Lung (tissue), 12 donors: ENCODE data around the gene ETFB. TPM values are rescaled to one million over a fixed set of nuclear protein-coding genes. Genes with fewer than 3 reads are reported as not detected.

ENCODE experiments used
- ATAC-seq: fragments of 200-7000 bp; cut with Tn5 transposase; one replicate; pipeline ENCODE4 v1.9.1; 2020; ENCODE audit warnings: moderate number of reproducible peaks; ENCODE audit not compliant: insufficient read depth, low FRiP score
- DNase-seq, 3 donors: peaks; one replicate each; pipeline ENCODE4 v3.0.0-alpha.2; 2013 to 2017
- H3K27ac ChIP-seq, 2 donors: one replicate each; pipeline ENCODE4 v1.5.1; 2013; ENCODE audit warnings: mild to moderate bottlenecking in 2 of 2, moderate library complexity in 2 of 2, control low read depth in 1 of 2, inconsistent platforms in 1 of 2, low read depth in 1 of 2, low read length in 1 of 2
- H3K27me3 ChIP-seq, 3 donors: one replicate each; pipeline ENCODE4 v1.5.1; 2013; ENCODE audit warnings: low read length in 2 of 3; ENCODE audit not compliant: control insufficient read depth in 3 of 3, insufficient read depth in 3 of 3
- H3K36me3 ChIP-seq, 4 donors: one replicate each; pipeline ENCODE4 v1.5.1; 2013; ENCODE audit warnings: low read length in 4 of 4, mild to moderate bottlenecking in 1 of 4, moderate library complexity in 1 of 4; ENCODE audit not compliant: control insufficient read depth in 4 of 4, insufficient read depth in 4 of 4
- H3K4me1 ChIP-seq, 5 donors: one replicate each; pipeline ENCODE4 v1.5.1; 2013; ENCODE audit warnings: low read length in 5 of 5, mild to moderate bottlenecking in 2 of 5, moderate library complexity in 1 of 5; ENCODE audit not compliant: control insufficient read depth in 5 of 5, insufficient read depth in 5 of 5
- H3K4me3 ChIP-seq: one replicate; pipeline ENCODE4 v1.5.1; 2013; ENCODE audit warnings: mild to moderate bottlenecking, control low read depth, moderate library complexity
- H3K9ac ChIP-seq, 2 donors: one replicate each; pipeline ENCODE4 v1.5.1; 2013; ENCODE audit warnings: low read length in 2 of 2, control low read depth in 1 of 2; ENCODE audit not compliant: insufficient read depth in 1 of 2
- H3K9me3 ChIP-seq, 4 donors: one replicate each; pipeline ENCODE4 v1.5.1; 2013; ENCODE audit warnings: low read length in 3 of 4, mild to moderate bottlenecking in 1 of 4, moderate library complexity in 1 of 4; ENCODE audit not compliant: control insufficient read depth in 4 of 4, insufficient read depth in 3 of 4
- CTCF ChIP-seq: IDR thresholded peaks from 2 replicates; pipeline ENCODE4 v1.5.1; 2012; ENCODE audit warnings: mild to moderate bottlenecking; ENCODE audit errors: control extremely low read depth, extremely low read depth
- WGBS, 2 donors: extraction: QIAGEN DNeasy Blood & Tissue Kit; methylation state at CpG; one replicate each; pipeline ENCODE4 v1.1.7; 2013; 5-methylcytosine and 5-hydroxymethylcytosine counted together
- polyA plus RNA-seq, 2 donors: library from polyadenylated mRNA; stranded (reverse); fragments of 200-250 nt; gene quantifications; one replicate each; pipeline ENCODE4 v1.2.1, GENCODE V29; 2013
- total RNA-seq, 2 donors: library from RNA; depleted of rRNA in 1 of 2; stranded (reverse); fragments of >200 nt in 1 of 2; gene quantifications; one replicate each; pipeline ENCODE4 v1.2.1, GENCODE V29; 2014 to 2021
- donor health status: control.
- donor health status: control.
- donor health status: Bipolar disorder and iron deficiency.
- donor health status: healthy.
- donor health status: DM: yes; HTN: yes; CAD: no.

Gene ETFB
- total and polyA plus RNA-seq, 4 donors: 36.8 to 118 (median 103) TPM

GRCh38 chr19:51347209-51347928, 18.8 kb downstream of the ETFB start:
- Histone ChIP-seq H3K36me3 (peaks cover 0 to 42% (median 21%) of the 10 kb centered on the region in 4 donors), H3K27me3 (no peaks in the 10 kb centered on the region), H3K4me1 (no peaks in the 10 kb centered on the region), H3K4me3 (no peak overlapping the region), H3K27ac (no peak overlapping the region), H3K9ac (no peak overlapping the region), H3K9me3 (no peaks in the 10 kb centered on the region)
- no peak for TF ChIP-seq CTCF
- ATAC-seq: no peak
- 82 to 86% methylated on average over 10 of the region's 10 CpGs for WGBS, 2 donors
- DNase-seq: no peak

GRCh38 chr19:51346742-51347141, 19.4 kb downstream of the ETFB start:
- peaks cover 0 to 36% (median 18%) of the 10 kb centered on the region in 4 donors for H3K36me3 ChIP-seq
- no peaks in the 10 kb centered on the region for H3K4me1 ChIP-seq
- ATAC-seq (no peak), DNase-seq (no peak)
- H3K4me3 ChIP-seq: no peak overlapping the region
- WGBS, 2 donors: 89 to 93% methylated on average over 17 of the region's 17 CpGs
- no peaks in the 10 kb centered on the region for H3K27me3 ChIP-seq
- no peak for TF ChIP-seq CTCF
- H3K27ac ChIP-seq: no peak overlapping the region
- no peak overlapping the region for H3K9ac ChIP-seq
- H3K9me3 ChIP-seq: no peaks in the 10 kb centered on the region

- DNase-seq (peak in 1 of 3 donors; percentile 7), ATAC-seq (no peak)
- Histone ChIP-seq H3K36me3 (peaks cover 0 to 25% (median 10%) of the 10 kb centered on the region in 4 donors), H3K27ac (no peak overlapping the region), H3K9ac (no peak overlapping the region), H3K9me3 (no peaks in the 10 kb centered on the region), H3K4me3 (no peak overlapping the region), H3K4me1 (no peaks in the 10 kb centered on the region), H3K27me3 (peaks cover 0 to 2% (median 0%) of the 10 kb centered on the region in 3 donors)
- no peak for TF ChIP-seq CTCF
- WGBS, 2 donors: 95% methylated on average over 9 of the region's 9 CpGs
Measured at GRCh38 chr19:51345076-51345620, 21.0 kb downstream of the ETFB start.
